GM23248 (cell line): ENCODE measurements around the gene DTNB. TPM values are rescaled to one million over a fixed set of nuclear protein-coding genes. Genes with fewer than 3 reads are reported as not detected.

Experiments
- DNase-seq: peaks from one replicate; pipeline ENCODE4 v3.0.0-alpha.2; 2015
- H2AFZ ChIP-seq: fragments of 200-600 bp; sonication (generic); 2 replicates; pipeline ENCODE4 v1.6.1; 2016; ENCODE audit warnings: antibody characterized with exemption
- H3F3A ChIP-seq: fragments of 200-600 bp; sonication (generic); 2 replicates; pipeline ENCODE4 v1.6.1; 2016; ENCODE audit warnings: mild to moderate bottlenecking, antibody characterized with exemption, mixed run types; ENCODE audit not compliant: insufficient read depth
- H3K27ac ChIP-seq: fragments of 200-600 bp; sonication (generic); 2 replicates; pipeline ENCODE4 v1.5.1; 2016; ENCODE audit warnings: mild to moderate bottlenecking
- H3K27me3 ChIP-seq: fragments of 200-600 bp; sonication (generic); replicated peaks from 2 replicates; pipeline ENCODE4 v1.6.1; 2016; ENCODE audit warnings: mild to moderate bottlenecking; ENCODE audit not compliant: insufficient read depth
- H3K36me3 ChIP-seq: fragments of 200-600 bp; sonication (generic); 2 replicates; pipeline ENCODE4 v1.6.1; 2016; ENCODE audit warnings: low read depth, mild to moderate bottlenecking
- H3K4me1 ChIP-seq: fragments of 200-600 bp; sonication (generic); 2 replicates; pipeline ENCODE4 v1.6.1; 2016; ENCODE audit warnings: mild to moderate bottlenecking; ENCODE audit not compliant: insufficient read depth
- H3K4me2 ChIP-seq: fragments of 200-600 bp; sonication (generic); one replicate; pipeline ENCODE4 v1.6.1; 2016; ENCODE audit warnings: mild to moderate bottlenecking; ENCODE audit not compliant: unreplicated experiment
- H3K4me3 ChIP-seq: fragments of 200-600 bp; sonication (generic); 2 replicates; pipeline ENCODE4 v1.5.1; 2016; ENCODE audit warnings: mild to moderate bottlenecking
- H3K79me2 ChIP-seq: fragments of 200-600 bp; sonication (generic); 2 replicates; pipeline ENCODE4 v1.6.1; 2016; ENCODE audit warnings: mild to moderate bottlenecking; ENCODE audit not compliant: insufficient read depth
- H3K9ac ChIP-seq: fragments of 200-600 bp; sonication (generic); 2 replicates; pipeline ENCODE4 v1.6.1; 2016; ENCODE audit warnings: mild to moderate bottlenecking
- H3K9me2 ChIP-seq: fragments of 200-600 bp; sonication (generic); 2 replicates; pipeline ENCODE4 v1.6.1; 2016; ENCODE audit warnings: mixed run types, mild to moderate bottlenecking, moderate library complexity; ENCODE audit not compliant: insufficient read depth
- H3K9me3 ChIP-seq: fragments of 200-600 bp; sonication (generic); one replicate; pipeline ENCODE4 v1.6.1; 2017; ENCODE audit warnings: low read depth
- H4K20me1 ChIP-seq: fragments of 200-600 bp; sonication (generic); 2 replicates; pipeline ENCODE4 v1.6.0; 2016; ENCODE audit not compliant: insufficient read depth
- EZH2 ChIP-seq: fragments of 200-600 bp; sonication (generic); IDR thresholded peaks from 2 replicates; pipeline ENCODE4 v1.6.1; 2018; ENCODE audit warnings: antibody characterized with exemption, mild to moderate bottlenecking; ENCODE audit not compliant: insufficient read depth, poor library complexity, severe bottlenecking
- EZH2phosphoT487 ChIP-seq: fragments of 200-600 bp; sonication (generic); IDR thresholded peaks from 2 replicates; pipeline ENCODE4 v1.6.1; 2018; ENCODE audit warnings: antibody characterized with exemption, moderate library complexity, mild to moderate bottlenecking, low read depth; ENCODE audit not compliant: insufficient read depth
- WGBS, 2 experiments: methylation state at CpG; one replicate each; pipeline ENCODE4 v1.1.6; 2015 to 2017; ENCODE audit warnings: low lambda C conversion rate in 2 of 2, low coverage in 1 of 2; ENCODE audit errors: missing lambda C conversion rate in 2 of 2; 5-methylcytosine and 5-hydroxymethylcytosine counted together
- in situ Hi-C: fragments of 300-500 bp; cut with MboI; formaldehyde crosslinking; loops from 2 replicates; pipeline ENCODE4 v1.15.0; 2020
- polyA plus RNA-seq: library from polyadenylated mRNA; unstranded; fragments of >200 nt; fragmentation: Nextera tagmentation; extraction: Ambion mirVana; gene quantifications from 2 replicates; pipeline ENCODE4 v1.2.1, GENCODE V29; 2016
- total RNA-seq: library from RNA; depleted of rRNA; stranded (reverse); fragments of >200 nt; shearing (Covaris generic); gene quantifications from 2 replicates; pipeline ENCODE4 v1.2.3, GENCODE V29; 2014

The DTNB gene
- total and polyA plus RNA-seq, 2 experiments from 2014 or later, result 1.1 to 4.0 TPM

DNA sequence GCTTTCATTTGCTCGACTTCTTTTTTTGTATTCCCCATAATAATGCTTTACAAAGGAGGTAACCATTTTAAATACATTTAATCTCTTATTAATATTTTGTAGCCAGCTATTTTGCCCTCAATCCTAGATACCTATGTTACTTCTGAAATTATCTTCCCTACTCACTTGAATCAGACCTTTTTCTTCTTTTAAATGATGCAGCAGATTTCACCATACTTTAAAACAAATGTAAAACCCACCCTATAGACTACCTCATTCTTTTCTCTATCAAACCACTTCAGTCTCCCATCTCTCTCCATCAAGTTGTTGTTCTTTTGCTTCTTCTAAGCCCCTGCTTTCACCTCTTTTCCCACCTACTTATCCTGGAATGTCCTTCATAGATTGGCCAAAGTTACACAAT lies 180.2 kb downstream of the DTNB start:
- H3K27me3 ChIP-seq, result no peaks in the 10 kb centered on the region
- H3K4me2 ChIP-seq, result no peak overlapping the region
- H3K4me1 ChIP-seq, result peaks cover 8% of the 10 kb centered on the region; the same call in 1 of the 2 replicates
- no peak overlapping the region for H2AFZ ChIP-seq
- H3K4me3 ChIP-seq, result no peak overlapping the region
- H3K9me2 ChIP-seq, result no peaks in the 10 kb centered on the region
- H3K27ac ChIP-seq, result no peak overlapping the region
- no peak for DNase-seq
- H3K9me3 ChIP-seq, result no peaks in the 10 kb centered on the region
- no peaks in the 10 kb centered on the region for H3F3A ChIP-seq
- no peak overlapping the region for H3K9ac ChIP-seq
- H3K79me2 ChIP-seq, result no peaks in the 10 kb centered on the region
- 80 to 94% methylated on average over 1 of the region's 1 CpG for WGBS, 2 experiments
- TF ChIP-seq EZH2 (no peak), EZH2phosphoT487 (no peak)
- no peaks in the 10 kb centered on the region for H4K20me1 ChIP-seq
- no peaks in the 10 kb centered on the region for H3K36me3 ChIP-seq
- in situ Hi-C loops, result no loop called here

DNA sequence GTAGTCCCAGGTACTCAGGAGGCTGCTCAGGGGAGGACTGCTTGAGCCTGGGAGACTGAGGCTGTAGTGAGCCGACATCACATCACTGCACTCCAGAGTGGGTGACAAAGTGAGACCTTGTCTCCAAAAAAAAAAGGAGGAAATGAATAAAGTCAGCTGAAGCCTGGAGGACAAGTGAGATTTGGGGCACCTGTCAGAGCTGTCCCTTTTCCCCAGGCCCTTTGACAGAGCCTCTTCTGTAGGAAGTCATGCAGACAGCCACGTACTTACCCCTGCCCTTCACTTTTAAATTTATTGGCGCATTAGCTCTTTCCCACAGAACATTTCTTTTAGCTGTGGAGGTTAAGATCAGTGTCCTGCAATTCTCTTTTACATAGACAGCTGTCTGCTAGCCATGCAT lies 180.7 kb downstream of the DTNB start:
- DNase-seq, result no peak
- Histone ChIP-seq H3K9me3 (no peaks in the 10 kb centered on the region), H3F3A (no peaks in the 10 kb centered on the region), H3K27me3 (no peaks in the 10 kb centered on the region), H2AFZ (no peak overlapping the region), H3K27ac (no peak overlapping the region), H3K4me2 (no peak overlapping the region), H3K36me3 (no peaks in the 10 kb centered on the region), H3K79me2 (no peaks in the 10 kb centered on the region), H3K9ac (no peak overlapping the region), H3K4me3 (no peak overlapping the region), H3K4me1 (peaks cover 8% of the 10 kb centered on the region; the same call in 1 of the 2 replicates), H3K9me2 (no peaks in the 10 kb centered on the region), H4K20me1 (no peaks in the 10 kb centered on the region)
- in situ Hi-C loops, result no loop called here
- WGBS, 2 experiments, result 92 to 96% methylated on average over 3 of the region's 3 CpGs
- TF ChIP-seq EZH2 (no peak), EZH2phosphoT487 (no peak)

- Histone ChIP-seq H3K27me3 (no peaks in the 10 kb centered on the region), H4K20me1 (no peaks in the 10 kb centered on the region), H3K36me3 (no peaks in the 10 kb centered on the region), H3K4me1 (peaks cover 8% of the 10 kb centered on the region; the same call in 1 of the 2 replicates), H3K4me3 (no peak overlapping the region), H2AFZ (no peak overlapping the region), H3F3A (no peaks in the 10 kb centered on the region), H3K79me2 (no peaks in the 10 kb centered on the region), H3K27ac (no peak overlapping the region), H3K4me2 (no peak overlapping the region), H3K9ac (no peak overlapping the region), H3K9me2 (no peaks in the 10 kb centered on the region), H3K9me3 (no peaks in the 10 kb centered on the region)
- 39 to 41% methylated on average over 6 of the region's 6 CpGs for WGBS, 2 experiments
- TF ChIP-seq EZH2 (no peak), EZH2phosphoT487 (no peak)
- DNase-seq, result peak; percentile 57
- in situ Hi-C loops, result no loop called here
Observed at GRCh38 chr2:25491966-25492532, 181.3 kb downstream of the DTNB start.

GRCh38 chr2:25491003-25491696 lies 182.2 kb downstream of the DTNB start:
- TF ChIP-seq EZH2, result no peak
- no peak for TF ChIP-seq EZH2phosphoT487
- in situ Hi-C loops, result no loop called here
- DNase-seq, result peak; percentile 35
- Histone ChIP-seq H3K27me3 (no peaks in the 10 kb centered on the region), H3K9me3 (no peaks in the 10 kb centered on the region), H3K79me2 (no peaks in the 10 kb centered on the region), H3K27ac (no peak overlapping the region), H3K9ac (no peak overlapping the region), H3K4me3 (no peak overlapping the region), H3F3A (no peaks in the 10 kb centered on the region), H3K9me2 (no peaks in the 10 kb centered on the region), H4K20me1 (no peaks in the 10 kb centered on the region), H3K36me3 (no peaks in the 10 kb centered on the region), H2AFZ (no peak overlapping the region), H3K4me2 (no peak overlapping the region), H3K4me1 (peaks cover 8% of the 10 kb centered on the region; the same call in 1 of the 2 replicates)
- WGBS, 2 experiments, result 84 to 88% methylated on average over 6 of the region's 6 CpGs
